ENCODE measurements around the gene VPS52.

- no peak for TF ChIP-seq CTCF (conservative IDR thresholded peaks at IDR 0.05)
- no peak for TF ChIP-seq ZFX (IDR thresholded peaks at IDR 0.05)
Observed at GRCh38 chr6:33289784-33290315, 18.2 kb upstream of the VPS52 start.

Data from C4-2B (cell line).